Endometrial microvascular endothelial cells (primary cell): Measurements from ENCODE around the gene SH3PXD2A. TPM values are rescaled to one million over a fixed set of nuclear protein-coding genes. Genes with fewer than 3 reads are reported as not detected.
"Not testable (repeated sequence)": the region's sequence is repeated elsewhere in the genome, so short reads cannot be mapped to it uniquely, and the experiment has no call there.

Experiments
- in situ Hi-C: cut with HindIII; loops from 2 replicates; pipeline ENCODE4 v1.10.0; 2017; ENCODE audit warnings: low sequenced_read_pairs, low pct_unique_long_range_greater_than_20kb; ENCODE audit errors: inconsistent ontology term
- total RNA-seq: library from RNA; depleted of rRNA; stranded (reverse); fragments of >200 nt; gene quantifications from one replicate; pipeline ENCODE4 v1.2.3, GENCODE V29; 2015; ENCODE audit errors: inconsistent ontology term

The SH3PXD2A gene
- total RNA-seq, 1 donor from 2014 or later = 7.6 TPM

GRCh38 chr10:103668351-103669242 lies 186.8 kb downstream of the SH3PXD2A start:
- in situ Hi-C loops = no loop called here

GRCh38 chr10:103667356-103667755 lies 188.0 kb downstream of the SH3PXD2A start:
- in situ Hi-C loops = no loop called here

- in situ Hi-C loops = no loop called here
Observed at GRCh38 chr10:103666762-103667150, 188.6 kb downstream of the SH3PXD2A start.

- in situ Hi-C loops = no loop called here
Observed at GRCh38 chr10:103666087-103666761, 189.2 kb downstream of the SH3PXD2A start.

GRCh38 chr10:103665162-103665889 lies 190.1 kb downstream of the SH3PXD2A start:
- in situ Hi-C loops = no loop called here

- in situ Hi-C loops = no loop called here
Observed at GRCh38 chr10:103663802-103664201, 191.6 kb downstream of the SH3PXD2A start.

- in situ Hi-C loops = no loop called here
Observed at GRCh38 chr10:103663236-103663635, 192.1 kb downstream of the SH3PXD2A start.

GRCh38 chr10:103662704-103663103 lies 192.7 kb downstream of the SH3PXD2A start:
- in situ Hi-C loops = not testable (repeated sequence)

- in situ Hi-C loops = no loop called here
Observed at GRCh38 chr10:103661198-103661950, 194.0 kb downstream of the SH3PXD2A start.

GRCh38 chr10:103660364-103661197 lies 194.8 kb downstream of the SH3PXD2A start:
- in situ Hi-C loops = no loop called here

- in situ Hi-C loops = no loop called here
Observed at GRCh38 chr10:103659674-103660363, 195.6 kb downstream of the SH3PXD2A start.

GRCh38 chr10:103658049-103658577 lies 197.3 kb downstream of the SH3PXD2A start:
- in situ Hi-C loops = no loop called here

- in situ Hi-C loops = no loop called here
Observed at GRCh38 chr10:103657061-103657591, 198.2 kb downstream of the SH3PXD2A start.

- in situ Hi-C loops = no loop called here
Observed at GRCh38 chr10:103654925-103655324, 200.5 kb downstream of the SH3PXD2A start.

- in situ Hi-C loops = no loop called here
Observed at GRCh38 chr10:103653581-103654037, 201.8 kb downstream of the SH3PXD2A start.

GRCh38 chr10:103652599-103653281 lies 202.6 kb downstream of the SH3PXD2A start:
- in situ Hi-C loops = no loop called here
